ENCODE measurements around the gene NOP16.

NOP16 gene

DNA sequence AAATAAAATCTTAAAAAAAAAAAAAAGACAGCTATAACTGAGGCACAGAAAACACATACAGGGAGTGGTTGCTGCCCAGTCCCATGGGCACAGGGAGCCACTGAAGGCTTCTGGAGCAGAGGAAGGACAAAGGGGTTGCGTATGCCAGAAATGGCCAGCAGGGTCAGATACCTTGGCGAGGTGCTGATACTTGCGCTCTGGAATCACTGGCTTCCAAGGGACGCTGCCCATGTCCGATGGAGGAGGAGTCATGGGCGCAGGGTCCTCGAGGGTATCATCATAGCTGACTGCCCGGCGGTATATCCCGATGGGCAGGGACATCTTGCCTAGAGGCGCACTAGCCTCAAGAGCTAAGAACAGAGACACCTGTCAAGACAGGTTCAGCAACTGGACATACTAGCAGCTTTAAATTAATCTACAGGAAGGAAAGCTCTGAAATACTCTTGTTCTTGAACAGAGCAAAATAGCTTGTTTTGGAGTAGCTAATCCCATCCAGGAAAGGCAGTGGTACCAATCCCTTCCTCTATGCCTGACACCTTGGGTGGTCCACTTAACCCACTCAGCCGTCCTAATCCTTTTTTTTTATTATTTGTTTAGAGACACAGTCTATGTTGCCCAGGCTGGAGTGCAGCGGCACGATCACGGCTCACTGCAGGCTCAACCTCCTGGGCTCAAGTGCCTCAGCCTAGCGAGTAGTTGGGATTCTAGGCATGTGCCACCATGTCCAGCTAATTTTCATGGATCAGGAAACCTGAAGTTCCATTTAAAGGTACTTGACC, 32.8 kb downstream of the NOP16 start:
- DNase-seq = no peak

GRCh38 chr5:176353533-176353932, 34.9 kb downstream of the NOP16 start:
- DNase-seq = no peak

- DNase-seq = no peak
Observed at GRCh38 chr5:176352116-176352878, 36.1 kb downstream of the NOP16 start.

DNA sequence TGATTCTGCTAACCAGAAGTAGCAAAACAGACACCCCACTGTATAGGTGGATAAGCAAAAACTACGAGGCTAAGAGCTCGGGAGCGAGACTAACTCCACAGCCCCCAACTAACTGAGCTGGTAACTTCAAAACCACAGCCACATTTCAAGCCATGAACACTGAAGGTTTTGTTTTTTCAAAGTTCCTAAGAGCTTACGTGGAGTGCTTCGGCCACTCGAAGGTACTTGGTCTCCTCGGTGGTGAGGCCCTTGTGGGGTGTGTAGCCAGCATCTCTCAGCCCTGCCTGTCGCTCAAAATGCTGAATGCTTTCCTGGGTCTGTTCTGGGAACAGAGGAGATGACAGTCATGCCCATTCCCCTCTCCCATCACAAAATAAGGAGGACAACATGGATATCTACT, 38.0 kb downstream of the NOP16 start:
- DNase-seq = no peak

- DNase-seq = no peak
Observed at GRCh38 chr5:176342766-176343458, 45.5 kb downstream of the NOP16 start.

GRCh38 chr5:176342158-176342483, 46.3 kb downstream of the NOP16 start:
- no peak for DNase-seq

DNA sequence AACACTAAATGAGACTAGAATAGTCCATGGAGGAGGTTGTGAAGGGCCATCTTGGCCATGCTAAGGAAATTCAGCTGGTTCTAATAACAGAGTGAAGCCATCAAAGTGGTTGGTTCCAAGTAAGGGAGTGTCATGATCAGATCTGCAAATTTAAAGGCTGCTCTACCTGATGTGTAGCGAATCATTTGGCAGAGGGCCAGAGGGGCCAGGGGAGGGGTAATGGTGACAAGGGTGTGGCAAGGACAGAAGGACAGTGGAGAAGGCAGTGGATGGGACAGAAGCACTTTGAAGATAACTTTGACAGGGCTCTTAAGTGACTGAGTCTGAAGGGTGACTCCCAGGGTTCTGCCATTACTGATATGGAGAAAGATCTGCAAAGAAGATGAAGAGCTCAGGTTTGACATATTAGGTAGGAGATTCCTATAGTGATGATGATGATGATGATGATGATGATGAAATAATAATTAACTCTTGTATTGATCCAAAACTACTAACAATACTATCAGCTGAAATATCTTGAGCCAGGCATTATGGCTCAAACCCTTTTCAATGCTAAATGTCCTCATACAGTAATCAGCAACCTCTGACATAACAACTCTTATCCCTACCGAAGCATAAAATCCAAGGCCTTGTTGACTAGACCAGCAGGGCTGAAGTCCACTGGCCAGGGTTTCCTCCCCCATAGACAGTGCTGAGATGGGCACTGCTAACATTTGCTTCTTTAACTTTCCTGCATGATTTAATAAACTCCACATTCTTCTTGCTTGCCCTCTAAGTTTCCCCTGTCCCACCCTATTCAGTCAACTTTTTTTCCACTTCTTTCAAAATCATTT, 46.9 kb downstream of the NOP16 start:
- no peak for DNase-seq

DNA sequence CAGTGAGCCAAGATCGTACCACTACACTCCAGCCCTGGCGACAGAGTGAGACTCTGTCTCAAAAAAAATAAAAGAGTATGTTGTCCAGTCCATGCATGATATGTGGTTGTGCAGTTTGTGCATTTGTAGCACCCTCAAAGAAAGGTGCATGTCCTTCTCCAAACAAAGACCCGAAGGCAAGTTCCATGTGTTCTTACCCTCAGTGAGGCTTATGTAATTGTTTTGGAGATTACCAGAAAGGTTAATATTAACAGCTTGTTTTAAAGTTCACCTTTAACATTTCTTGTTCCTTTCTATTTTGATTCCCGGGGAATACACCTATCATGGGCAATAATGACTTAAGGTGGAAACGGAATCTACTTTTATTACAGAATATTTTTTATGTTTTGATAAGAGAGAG, 49.1 kb downstream of the NOP16 start:
- DNase-seq = no peak

GRCh38 chr5:176337913-176338312, 50.5 kb downstream of the NOP16 start:
- no peak for DNase-seq

DNA sequence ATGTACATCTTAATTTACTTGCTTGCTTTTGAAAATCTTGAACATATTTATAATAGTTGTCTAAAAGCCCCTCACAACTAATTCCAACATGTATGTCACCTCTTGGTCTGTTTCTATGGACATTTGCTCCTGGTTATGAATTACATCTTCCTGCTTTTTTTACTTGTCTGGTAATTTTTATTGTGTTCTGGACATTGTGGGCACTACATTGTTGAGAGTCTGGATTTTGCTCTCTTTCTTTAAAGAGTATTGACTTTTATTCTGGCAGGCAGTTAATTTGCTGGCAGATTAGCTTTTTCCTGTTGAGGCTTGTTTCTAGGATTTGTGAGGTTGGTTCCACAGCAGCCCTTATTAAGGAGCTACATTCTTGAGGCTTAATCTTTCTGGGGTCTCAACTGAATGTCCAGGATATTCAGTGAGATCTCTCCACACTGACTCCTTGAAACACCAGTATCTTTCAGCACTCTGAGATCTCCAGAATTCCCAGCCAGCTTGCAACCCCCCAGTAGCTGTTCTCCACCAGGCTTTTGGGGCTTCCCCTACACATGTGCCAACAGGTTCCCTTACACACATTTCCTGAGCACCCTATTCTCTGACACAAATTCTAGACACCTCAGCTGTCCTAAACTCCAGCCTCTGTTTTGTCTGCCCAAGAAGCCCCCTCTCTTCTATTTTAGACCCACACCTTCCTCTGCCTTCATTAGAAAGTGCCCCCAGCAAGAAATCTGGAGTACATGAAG, 54.2 kb downstream of the NOP16 start:
- no peak for DNase-seq

Measured in MV-4-11 (cell line).